ENCODE measurements around the gene DUOXA2.

- TF ChIP-seq, protein P1, sequence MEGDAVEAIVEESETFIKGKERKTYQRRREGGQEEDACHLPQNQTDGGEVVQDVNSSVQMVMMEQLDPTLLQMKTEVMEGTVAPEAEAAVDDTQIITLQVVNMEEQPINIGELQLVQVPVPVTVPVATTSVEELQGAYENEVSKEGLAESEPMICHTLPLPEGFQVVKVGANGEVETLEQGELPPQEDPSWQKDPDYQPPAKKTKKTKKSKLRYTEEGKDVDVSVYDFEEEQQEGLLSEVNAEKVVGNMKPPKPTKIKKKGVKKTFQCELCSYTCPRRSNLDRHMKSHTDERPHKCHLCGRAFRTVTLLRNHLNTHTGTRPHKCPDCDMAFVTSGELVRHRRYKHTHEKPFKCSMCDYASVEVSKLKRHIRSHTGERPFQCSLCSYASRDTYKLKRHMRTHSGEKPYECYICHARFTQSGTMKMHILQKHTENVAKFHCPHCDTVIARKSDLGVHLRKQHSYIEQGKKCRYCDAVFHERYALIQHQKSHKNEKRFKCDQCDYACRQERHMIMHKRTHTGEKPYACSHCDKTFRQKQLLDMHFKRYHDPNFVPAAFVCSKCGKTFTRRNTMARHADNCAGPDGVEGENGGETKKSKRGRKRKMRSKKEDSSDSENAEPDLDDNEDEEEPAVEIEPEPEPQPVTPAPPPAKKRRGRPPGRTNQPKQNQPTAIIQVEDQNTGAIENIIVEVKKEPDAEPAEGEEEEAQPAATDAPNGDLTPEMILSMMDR (IDR thresholded peaks at IDR 0.05; ENCODE audit: low read depth, low read length) = no peak
- TF ChIP-seq EZH2phosphoT487 (IDR thresholded peaks at IDR 0.05; ENCODE audit: low read depth) = no peak
These were observed 16.7 kb upstream of the DUOXA2 start for GRCh38 chr15:45097466-45097865.

Data from OCI-LY3 (cell line).